ENCODE measurements around the gene RAB12.
"Not testable (repeated sequence)": the region's sequence is repeated elsewhere in the genome, so short reads cannot be mapped to it uniquely, and the experiment has no call there.

Gene RAB12, protein sequence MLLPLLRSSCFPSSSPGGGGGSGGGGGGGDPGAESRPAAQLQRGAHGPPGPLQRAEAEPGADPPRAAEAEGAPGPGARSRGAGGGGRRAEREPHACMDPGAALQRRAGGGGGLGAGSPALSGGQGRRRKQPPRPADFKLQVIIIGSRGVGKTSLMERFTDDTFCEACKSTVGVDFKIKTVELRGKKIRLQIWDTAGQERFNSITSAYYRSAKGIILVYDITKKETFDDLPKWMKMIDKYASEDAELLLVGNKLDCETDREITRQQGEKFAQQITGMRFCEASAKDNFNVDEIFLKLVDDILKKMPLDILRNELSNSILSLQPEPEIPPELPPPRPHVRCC

DNA sequence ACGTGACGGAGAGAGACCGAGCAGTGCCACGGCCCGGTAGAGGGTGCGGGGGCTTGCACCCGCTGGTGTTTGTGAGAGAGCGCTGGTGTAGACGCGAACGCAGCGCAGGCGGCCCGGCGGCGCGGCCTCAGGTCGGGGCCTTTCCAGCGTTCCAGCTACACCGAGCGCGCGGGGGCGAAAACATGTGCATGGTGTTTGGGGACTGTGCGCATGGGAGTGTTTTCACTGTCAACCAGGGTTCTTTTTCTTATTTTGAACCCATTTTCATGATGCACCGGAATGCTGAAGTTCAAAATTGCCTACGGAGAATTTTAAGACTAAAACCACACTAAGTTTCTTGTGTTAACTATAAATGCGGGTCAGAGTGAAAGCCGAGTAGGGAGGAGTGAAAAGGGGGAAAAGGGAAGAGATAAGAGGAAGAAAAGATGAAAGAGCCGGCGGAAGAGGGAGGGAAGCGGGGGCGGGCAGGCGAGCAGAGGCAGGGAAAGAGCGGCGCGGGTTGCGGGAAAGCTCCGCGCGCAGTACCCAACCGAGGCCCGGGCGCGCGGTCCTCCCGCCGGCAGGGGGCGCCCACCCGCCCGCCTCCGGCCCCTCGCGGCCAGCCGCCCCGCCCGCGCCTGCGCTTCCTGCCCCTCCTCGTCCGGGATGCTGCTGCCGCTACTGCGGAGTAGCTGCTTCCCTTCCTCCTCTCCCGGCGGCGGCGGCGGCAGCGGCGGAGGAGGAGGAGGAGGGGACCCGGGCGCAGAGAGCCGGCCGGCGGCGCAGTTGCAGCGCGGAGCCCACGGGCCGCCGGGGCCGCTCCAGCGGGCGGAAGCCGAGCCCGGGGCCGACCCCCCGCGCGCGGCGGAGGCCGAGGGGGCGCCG is at the start of gene RAB12:
Gene RAB12 (plus strand): TSS at position 643 of the 864 bp plus-strand sequence. CDS start 3 bp downstream, at position 646.
- FAIRE-seq, result peak; percentile 71

DNA sequence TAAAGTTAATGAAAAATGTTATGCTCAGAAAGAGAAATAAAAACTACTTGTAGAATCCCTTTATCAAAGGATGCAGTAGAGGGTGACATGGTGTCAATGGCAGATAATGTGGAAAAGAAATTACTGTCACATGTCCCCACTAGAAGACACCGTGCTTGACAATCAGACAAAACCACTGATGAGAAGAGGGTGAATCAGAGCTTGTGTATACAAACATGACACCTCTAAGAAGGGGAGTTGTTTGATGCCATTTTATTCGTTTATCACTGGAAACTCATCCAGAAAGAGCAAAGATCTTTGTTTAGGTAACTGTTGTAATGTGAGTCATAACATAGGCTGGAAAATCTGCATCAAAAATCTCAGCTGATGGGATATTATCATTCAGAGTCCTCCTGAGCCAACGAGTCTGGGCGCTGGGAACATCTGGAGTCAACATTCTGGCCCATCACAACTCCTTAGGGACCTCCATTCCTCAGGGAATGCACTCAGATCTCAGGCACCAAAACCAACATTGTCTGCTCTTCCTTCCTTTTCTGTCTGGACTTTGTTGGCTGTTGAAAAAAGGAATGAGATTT is 49.5 kb upstream of the RAB12 start:
- DNase-seq (ENCODE audit: extremely low spot score, insufficient read length, low read depth), result no peak
- FAIRE-seq, result no peak

More for the DNA sequence above, at the start of gene RAB12:
- peak; percentile 56 for DNase-seq (ENCODE audit: extremely low spot score, insufficient read length, low read depth)

DNA sequence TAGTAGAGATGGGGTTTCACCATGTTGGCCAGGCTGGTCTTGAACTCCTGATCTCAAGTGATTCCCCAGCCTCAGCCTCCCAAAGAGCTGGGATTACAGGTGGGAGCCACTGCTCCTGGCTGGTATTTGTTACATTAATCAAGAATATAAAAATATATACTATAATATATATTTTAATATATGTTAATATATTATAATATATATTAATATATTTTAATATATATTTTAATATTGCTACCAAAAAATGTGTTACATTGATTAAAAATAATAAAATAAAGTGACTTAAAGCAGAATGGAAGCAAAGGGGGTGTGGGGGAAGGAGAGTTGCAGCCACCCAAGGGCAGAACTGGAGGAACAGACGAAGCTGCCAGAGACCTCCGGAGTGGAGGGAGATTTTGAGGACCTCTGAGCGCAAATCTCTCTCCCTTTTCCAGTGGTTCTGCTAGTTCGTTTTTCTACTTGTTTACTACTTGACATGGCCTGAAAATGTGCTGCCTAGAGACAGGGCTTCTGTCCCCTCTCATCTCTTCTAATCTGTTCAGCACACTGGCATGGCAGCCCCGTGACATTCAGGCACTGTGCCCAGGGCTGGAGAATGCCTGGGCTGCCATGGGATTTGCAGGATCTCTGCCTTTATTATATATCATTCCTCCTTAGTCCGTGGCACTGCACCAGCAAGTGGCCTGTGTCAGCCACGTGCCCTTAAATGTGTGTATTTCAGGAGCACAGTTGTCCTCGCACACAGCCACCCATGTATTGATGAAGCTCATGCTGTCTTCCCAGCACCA is 47.9 kb upstream of the RAB12 start:
- DNase-seq (ENCODE audit: extremely low spot score, insufficient read length, low read depth) (no peak), FAIRE-seq (no peak)

DNA sequence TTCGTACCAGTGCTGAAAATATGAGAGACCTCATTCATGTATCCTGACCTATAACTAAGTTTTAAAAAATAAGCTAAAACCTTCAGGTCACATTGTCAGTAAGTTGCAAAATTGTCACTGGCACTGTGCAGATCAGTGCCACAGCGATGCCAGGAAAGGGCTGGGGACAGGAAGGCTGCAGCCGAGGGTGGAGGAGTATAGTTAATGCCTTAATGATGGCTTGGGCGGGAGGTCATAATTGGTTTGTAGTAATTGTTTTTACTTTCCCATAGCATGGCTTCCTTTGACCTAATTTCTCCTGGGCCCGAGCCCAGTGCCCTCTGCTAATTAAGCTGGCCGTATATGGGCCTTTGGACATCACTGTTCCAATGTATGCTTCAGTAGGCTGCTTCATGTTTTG is 47.2 kb upstream of the RAB12 start:
- DNase-seq (ENCODE audit: extremely low spot score, insufficient read length, low read depth), result no peak
- FAIRE-seq, result no peak

DNA sequence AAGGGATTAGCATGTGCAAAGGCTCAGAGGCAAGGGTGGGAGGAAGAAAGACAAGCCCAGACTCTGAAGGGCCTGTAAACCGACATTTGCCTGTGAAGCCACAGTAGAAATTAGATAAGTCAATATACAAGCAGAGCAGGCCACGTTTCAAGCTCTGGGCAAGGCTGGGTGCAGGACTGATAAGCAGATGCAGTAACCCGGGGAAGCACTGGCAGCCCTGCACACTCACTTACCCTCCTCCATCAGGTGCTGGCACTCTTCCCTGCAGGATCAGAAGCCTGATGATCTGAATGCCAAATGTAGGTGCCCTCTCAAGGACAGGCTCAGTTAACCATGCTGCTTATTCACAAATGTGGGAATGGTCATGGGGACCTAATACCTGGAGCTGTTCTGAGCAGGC is 46.3 kb upstream of the RAB12 start:
- FAIRE-seq, result no peak
- DNase-seq (ENCODE audit: extremely low spot score, insufficient read length, low read depth), result no peak

DNA sequence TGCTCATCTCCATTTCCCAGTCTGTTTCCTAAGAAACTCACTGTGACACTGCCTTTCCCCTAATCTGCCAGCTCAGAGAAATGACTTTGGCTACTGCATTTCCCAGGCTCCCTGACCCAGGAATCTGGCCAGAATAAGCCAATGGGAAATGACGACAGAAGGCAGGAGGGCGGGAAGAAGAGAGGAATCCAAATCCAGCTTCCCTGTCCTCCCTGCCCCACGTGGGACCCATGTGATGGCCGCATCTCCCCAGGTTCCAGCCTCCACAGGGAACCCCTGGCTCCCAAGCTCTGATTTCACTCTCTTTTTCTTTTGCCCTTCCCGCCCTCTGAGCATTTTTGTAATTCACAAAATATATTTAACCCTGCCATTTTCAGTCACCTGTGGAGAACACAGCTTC is 37.8 kb upstream of the RAB12 start:
- FAIRE-seq (no peak), DNase-seq (ENCODE audit: extremely low spot score, insufficient read length, low read depth) (no peak)

DNA sequence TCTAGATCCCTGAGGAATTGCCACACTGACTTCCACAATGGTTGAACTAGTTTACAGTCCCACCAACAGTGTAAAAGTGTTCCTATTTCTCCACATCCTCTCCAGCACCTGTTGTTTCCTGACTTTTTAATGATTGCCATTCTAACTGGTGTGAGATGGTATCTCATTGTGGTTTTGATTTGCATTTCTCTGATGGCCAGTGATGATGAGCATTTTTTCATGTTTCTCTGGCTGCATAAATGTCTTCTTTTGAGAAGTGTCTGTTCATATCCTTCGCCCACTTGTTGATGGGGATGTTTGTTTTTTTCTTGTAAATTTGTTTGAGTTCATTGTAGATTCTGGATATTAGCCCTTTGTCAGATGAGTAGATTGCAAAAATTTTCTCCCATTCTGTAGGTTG is 35.5 kb upstream of the RAB12 start:
- FAIRE-seq; DNase-seq (ENCODE audit: extremely low spot score, insufficient read length, low read depth): not testable (repeated sequence)

DNA sequence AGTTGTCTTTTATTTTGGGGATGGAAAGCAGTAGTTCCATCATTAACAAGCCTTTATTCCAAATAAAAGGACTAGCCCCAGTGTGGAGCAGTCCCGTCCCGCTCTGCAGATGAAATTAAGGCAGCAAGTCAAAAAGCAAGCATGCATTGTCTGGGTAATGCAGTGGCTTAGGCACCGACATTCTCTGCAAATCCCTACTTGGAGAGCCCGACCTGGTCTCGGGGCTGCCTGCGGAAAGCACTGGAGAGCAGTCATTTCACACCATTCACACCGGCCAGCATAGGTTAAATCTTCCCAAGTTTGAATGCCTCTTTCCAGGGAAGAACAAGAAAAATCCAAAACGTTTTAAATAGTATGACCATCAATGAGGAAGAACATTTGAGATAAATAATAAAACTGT is 24.4 kb upstream of the RAB12 start:
- FAIRE-seq (no peak), DNase-seq (ENCODE audit: extremely low spot score, insufficient read length, low read depth) (no peak)

DNA sequence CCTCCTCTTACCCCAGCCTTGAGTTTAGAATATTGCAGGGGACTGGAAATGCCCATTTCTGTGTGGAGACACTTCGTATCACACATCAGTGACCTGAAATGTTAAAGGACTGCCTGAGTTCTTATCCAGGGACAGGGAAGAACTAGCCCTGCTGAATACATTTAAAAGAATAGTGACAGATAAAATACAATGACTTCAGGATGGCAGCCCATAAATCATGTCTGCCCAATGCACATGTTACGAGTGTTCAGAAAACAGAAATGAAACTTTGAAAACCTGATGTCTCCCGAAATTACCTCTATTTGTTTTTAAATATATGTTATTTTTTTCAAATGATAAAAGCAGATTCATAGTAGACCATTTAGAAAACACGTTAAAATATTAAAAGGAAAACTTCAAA is 22.3 kb upstream of the RAB12 start:
- DNase-seq (ENCODE audit: extremely low spot score, insufficient read length, low read depth) (no peak), FAIRE-seq (no peak)

DNA sequence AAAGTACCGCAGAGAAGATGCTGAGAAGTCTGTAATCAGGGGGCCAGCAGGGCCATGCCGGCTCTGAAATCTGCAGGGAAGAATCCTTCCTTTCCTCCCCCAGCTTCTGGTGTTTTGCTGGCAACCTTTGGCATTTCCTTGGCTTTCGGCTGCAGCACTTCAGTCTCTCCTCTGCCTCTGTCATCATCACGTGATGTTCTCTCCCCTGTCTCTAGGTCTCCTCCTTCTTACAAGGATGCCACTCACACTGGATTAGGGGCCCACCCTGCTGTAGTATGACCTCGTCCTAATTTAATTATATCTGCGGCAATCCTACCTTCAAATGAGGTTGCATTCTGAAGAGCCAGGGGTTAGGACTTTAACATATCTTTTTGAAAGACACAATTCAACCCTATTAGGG is 13.8 kb upstream of the RAB12 start:
- DNase-seq (ENCODE audit: extremely low spot score, insufficient read length, low read depth) (no peak), FAIRE-seq (no peak)

DNA sequence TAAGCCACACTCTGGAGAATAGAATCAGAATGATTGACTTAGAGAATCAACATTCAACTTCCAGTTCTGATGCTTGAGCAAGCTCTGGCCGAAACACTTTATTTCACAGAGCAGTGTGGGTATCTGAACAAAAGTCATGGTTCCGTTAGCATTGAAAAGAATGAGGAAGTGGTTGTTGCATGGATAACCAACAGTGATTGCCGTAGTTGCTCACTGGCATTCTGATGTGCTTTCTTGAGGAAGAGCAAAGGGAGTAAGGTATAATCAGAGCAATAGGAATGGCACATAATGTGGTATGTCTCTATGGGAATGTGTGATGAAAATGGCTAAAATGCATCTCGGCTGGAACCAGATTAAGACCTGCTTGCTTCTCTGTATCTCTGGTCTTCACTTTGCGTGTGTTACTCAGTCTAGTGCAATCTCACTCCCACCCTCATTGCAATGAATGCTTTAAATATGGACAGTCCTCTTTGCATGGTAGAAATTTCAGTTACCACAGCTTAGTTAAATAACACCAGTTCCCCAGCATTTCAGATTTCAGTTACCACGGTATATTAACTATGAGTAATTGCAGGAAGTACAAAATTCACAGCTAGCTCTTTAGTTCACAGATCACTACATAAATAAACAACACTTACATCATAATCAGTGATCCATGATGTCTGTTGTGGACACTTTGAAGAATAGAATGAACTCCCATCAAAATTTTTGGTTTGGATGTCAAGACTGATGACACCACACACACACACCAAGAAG is 7.8 kb upstream of the RAB12 start:
- no peak for DNase-seq (ENCODE audit: extremely low spot score, insufficient read length, low read depth)
- FAIRE-seq, result peak; percentile 92

DNA sequence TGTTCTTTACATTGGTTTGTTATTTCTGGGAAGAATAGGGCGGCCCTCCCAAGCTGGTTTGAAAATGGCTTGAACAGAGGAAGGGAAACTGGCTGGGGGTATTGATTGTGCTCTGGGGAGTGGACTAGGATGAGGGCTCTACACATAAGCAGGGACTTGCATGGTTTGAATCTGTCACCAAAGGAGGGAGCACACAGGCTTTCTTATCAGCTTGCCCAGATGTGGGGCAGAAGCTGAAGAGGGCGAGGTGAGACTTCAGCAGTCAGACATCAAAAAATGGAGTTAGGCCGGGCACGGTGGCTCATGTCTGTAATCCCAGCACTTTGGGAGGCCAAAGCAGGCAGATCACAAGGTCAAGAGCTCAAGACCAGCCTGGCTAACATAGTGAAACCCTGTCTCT is 7.2 kb upstream of the RAB12 start:
- DNase-seq (ENCODE audit: extremely low spot score, insufficient read length, low read depth) (no peak), FAIRE-seq (no peak)

DNA sequence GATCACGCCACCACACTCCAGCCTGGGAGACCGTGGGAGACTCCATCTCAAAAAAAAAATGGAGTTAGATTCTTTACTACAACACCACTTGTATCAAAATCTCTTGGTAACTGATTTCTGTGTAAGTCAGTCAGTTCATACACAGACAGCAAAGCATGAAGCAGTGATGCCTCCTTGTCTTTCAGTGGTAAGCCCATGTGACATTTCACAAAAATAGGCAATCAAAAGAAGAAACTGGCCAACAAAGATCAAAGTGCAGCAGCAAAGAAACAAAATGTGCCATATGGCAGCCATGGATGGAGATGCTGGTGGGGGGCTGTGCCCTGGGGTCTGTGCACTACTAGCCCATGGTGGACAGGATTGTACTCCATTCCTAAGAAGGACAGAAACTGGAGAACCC is 6.7 kb upstream of the RAB12 start:
- FAIRE-seq, result no peak
- DNase-seq (ENCODE audit: extremely low spot score, insufficient read length, low read depth), result no peak

DNA sequence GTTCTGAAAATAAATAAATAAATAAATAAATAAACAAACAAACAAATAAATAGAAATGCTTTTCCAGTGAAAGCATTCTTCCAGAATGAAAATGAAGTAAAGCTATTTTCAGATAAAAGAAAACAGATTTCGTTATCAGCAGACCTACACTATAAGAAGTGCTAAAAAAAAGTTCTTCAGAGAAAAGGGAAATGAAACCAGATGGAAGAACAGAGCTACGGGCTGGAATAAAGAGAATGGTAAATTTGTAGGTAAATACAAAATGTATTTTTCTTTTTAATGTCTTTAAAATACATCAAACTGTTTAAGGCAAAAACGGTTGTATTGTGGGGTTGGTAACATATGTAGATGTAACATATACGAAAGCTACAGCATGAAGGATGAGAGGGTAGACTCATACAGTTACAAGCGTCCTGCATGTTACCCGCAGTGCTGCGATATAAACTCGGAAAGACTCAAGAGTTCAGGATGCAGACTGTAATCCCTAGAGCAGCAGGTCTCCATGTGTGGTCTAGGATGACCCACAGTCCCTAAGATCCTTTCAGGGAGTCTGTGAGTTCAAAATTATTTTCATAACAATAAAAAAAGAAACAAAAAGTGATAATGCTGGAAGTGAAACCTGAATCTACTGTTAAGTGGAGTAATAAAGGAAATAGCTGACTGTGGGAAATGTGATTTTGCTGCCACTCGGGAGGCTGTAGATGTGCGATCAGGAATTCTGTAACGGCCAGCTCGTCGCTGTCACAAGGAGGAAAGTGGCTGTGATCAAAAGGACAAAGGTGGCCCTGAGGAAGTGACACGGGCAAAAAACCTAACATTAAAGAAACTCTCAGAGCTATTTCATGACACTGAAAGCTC is 5.3 kb upstream of the RAB12 start:
- DNase-seq (ENCODE audit: extremely low spot score, insufficient read length, low read depth) (no peak), FAIRE-seq (peak; percentile 79)

DNA sequence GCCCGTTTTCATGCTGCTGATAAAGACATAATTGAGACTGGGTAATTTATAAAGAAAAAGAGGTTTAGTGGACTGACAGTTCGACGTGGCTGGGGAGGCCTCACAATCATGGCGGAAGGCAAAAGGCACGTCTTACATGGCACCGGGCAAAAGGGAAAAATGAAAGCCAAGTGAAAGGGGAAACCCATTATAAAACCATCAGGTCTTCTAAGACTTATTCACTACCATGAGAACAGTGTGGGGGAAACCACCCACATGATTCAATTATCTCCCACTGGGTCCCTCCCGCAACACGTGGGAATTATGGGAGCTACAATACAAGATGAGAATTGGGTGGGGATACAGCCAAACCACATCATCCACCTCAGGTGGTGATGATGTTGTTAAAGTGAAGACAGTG is 3.3 kb upstream of the RAB12 start:
- FAIRE-seq, result peak; percentile 31
- DNase-seq (ENCODE audit: extremely low spot score, insufficient read length, low read depth), result no peak

DNA sequence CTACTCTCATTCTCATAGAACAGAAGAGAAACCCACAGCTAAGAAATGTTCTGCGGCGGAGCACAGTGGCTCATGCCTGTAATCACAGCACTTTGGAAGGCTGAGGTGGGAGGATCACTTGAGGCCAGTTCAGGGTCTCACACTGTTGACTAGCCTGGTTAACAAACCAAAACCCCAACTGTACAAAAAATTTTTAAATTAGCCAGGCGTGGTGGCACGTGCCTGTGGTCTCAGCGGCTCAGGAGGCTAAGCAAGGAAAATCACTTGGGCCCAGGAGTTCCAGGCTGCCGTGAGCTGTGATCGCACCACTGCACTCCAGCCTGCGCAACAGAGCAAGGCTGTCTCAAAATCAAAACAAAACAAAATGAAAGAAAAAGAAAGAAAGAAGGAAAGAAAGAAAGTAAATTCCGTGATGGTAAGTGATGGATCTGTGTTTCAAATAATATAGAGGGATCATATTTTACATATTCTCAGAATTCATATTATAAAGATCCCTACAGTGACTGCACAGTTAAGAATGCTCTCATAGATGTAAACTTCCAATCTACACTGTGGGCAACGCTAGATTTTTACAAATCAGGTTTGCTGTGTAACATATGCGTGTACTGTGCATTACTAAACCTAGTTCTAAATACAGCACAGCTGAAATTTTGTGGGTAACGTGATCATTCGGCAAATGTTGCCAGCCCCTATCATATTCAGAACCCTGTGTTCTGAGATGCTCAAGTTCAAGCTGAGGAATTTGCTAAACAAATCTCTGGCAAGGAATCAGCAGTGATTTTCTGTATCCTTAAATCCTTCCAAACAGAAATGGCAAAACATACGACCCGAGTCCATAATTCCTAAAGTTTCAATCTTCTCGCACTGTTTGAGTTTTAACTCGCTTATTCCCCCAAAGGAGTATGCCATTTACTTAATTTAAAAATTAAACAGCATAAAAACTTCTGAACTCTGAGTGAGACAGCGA is 1.2 kb upstream of the RAB12 start:
- no peak for DNase-seq (ENCODE audit: extremely low spot score, insufficient read length, low read depth)
- FAIRE-seq, result peak; percentile 81

DNA sequence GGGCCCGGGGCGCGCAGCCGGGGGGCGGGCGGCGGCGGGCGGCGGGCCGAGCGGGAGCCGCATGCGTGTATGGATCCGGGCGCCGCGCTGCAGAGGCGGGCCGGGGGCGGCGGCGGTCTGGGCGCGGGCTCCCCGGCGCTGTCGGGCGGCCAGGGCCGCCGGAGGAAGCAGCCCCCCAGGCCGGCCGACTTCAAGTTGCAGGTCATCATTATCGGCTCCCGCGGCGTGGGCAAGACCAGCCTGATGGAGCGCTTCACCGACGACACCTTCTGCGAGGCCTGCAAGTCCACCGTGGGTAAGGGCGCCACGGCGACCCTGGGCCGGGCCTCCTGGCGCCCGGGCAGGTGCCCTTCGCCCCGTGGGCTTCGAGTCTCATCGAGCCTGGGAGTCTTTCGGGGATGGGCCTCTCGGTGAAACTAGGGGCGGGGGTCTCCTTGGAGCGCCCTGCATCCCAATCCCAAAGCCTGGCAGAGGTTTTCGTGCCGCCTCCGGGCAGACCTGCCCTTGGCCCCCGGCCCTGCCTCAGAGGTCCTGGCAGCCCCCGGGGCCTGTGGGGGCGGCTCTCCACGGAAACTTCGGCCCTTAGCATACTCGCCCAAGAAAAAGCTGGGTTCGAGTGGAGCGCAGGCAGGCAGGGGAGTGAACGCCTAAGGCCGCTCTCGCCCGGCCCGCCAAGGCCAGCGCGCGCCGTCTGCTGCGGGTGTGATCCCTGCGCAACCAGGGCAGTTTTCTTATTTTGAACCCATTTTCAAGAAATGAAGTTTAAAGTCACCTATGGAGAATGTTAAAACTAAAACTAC is 622 bp downstream of the RAB12 start:
- DNase-seq (ENCODE audit: extremely low spot score, insufficient read length, low read depth), result no peak
- FAIRE-seq, result no peak
